Ishikawa (cell line): ENCODE data around the gene NFAM1.

Experiments used
- CEBPB ChIP-seq: IDR thresholded peaks from 2 replicates; pipeline ENCODE4 v1.6.1; 2012
- CREB1 ChIP-seq: IDR thresholded peaks from 2 replicates; pipeline ENCODE4 v1.6.1; 2012; ENCODE audit warnings: low read depth
- EGR1 ChIP-seq: IDR thresholded peaks from 2 replicates; pipeline ENCODE4 v1.6.1; 2012
- EP300 ChIP-seq: IDR thresholded peaks from 2 replicates; pipeline ENCODE4 v1.6.1; 2012; ENCODE audit warnings: borderline replicate concordance
- FOXM1 ChIP-seq: IDR thresholded peaks from 2 replicates; pipeline ENCODE4 v1.6.1; 2012; ENCODE audit warnings: low read depth, borderline replicate concordance
- MAX ChIP-seq: IDR thresholded peaks from 2 replicates; pipeline ENCODE4 v1.6.1; 2012
- NFIC ChIP-seq: IDR thresholded peaks from 2 replicates; pipeline ENCODE4 v1.6.1; 2012
- RAD21 ChIP-seq: IDR thresholded peaks from 2 replicates; pipeline ENCODE4 v1.6.1; 2012; ENCODE audit warnings: low read depth
- REST ChIP-seq: IDR thresholded peaks from 2 replicates; pipeline ENCODE4 v1.6.1; 2012; ENCODE audit warnings: low read depth, mild to moderate bottlenecking
- TAF1 ChIP-seq: IDR thresholded peaks from 2 replicates; pipeline ENCODE4 v1.6.1; 2012; ENCODE audit warnings: low read depth, mild to moderate bottlenecking
- TCF12 ChIP-seq: IDR thresholded peaks from 2 replicates; pipeline ENCODE4 v1.6.1; 2012; ENCODE audit warnings: low read depth
- TEAD4 ChIP-seq: IDR thresholded peaks from 2 replicates; pipeline ENCODE4 v1.6.1; 2012
- USF1 ChIP-seq: IDR thresholded peaks from 2 replicates; pipeline ENCODE4 v1.6.1; 2012
- YY1 ChIP-seq: IDR thresholded peaks from 2 replicates; pipeline ENCODE4 v1.6.1; 2012; ENCODE audit warnings: low read depth
- ZBTB7A ChIP-seq: IDR thresholded peaks from 2 replicates; pipeline ENCODE4 v1.6.1; 2012; ENCODE audit warnings: low read depth

The NFAM1 gene

GRCh38 chr22:42471441-42471840 lies 39.2 kb upstream of the NFAM1 start:
- no peak for TF ChIP-seq EGR1
- TF ChIP-seq ZBTB7A: no peak
- TF ChIP-seq USF1: no peak
- no peak for TF ChIP-seq YY1
- no peak for TF ChIP-seq MAX
- TF ChIP-seq TEAD4: no peak
- no peak for TF ChIP-seq CEBPB
- TF ChIP-seq EP300: no peak
- no peak for TF ChIP-seq RAD21
- TF ChIP-seq CREB1: no peak
- TF ChIP-seq TAF1: no peak
- TF ChIP-seq FOXM1: no peak

GRCh38 chr22:42470366-42471082 lies 38.3 kb upstream of the NFAM1 start:
- TF ChIP-seq TAF1 (no peak), YY1 (no peak), USF1 (no peak), EP300 (no peak)

- TF ChIP-seq ZBTB7A: no peak
- TF ChIP-seq TCF12: no peak
- TF ChIP-seq FOXM1: no peak
- TF ChIP-seq RAD21: no peak
- TF ChIP-seq CREB1: no peak
- TF ChIP-seq NFIC: no peak
- TF ChIP-seq USF1: no peak
- TF ChIP-seq TAF1: no peak
- TF ChIP-seq EGR1: no peak
- TF ChIP-seq YY1: no peak
- TF ChIP-seq EP300: no peak
- no peak for TF ChIP-seq MAX
- TF ChIP-seq TEAD4: no peak
- TF ChIP-seq REST: no peak
These were observed 36.6 kb upstream of the NFAM1 start for GRCh38 chr22:42468841-42469240.

GRCh38 chr22:42462016-42462415 lies 29.8 kb upstream of the NFAM1 start:
- TF ChIP-seq NFIC (no peak), RAD21 (no peak), MAX (no peak), FOXM1 (no peak), REST (no peak), EGR1 (no peak), TEAD4 (no peak), USF1 (no peak), TAF1 (no peak), CEBPB (no peak), EP300 (no peak), TCF12 (no peak)

- TF ChIP-seq TEAD4 (no peak), TAF1 (no peak), EGR1 (no peak)
These were observed 29.3 kb upstream of the NFAM1 start for GRCh38 chr22:42461511-42461910.
